WTC11 (cell line): Measurements from ENCODE around the gene CYP46A1. TPM values are rescaled to one million over a fixed set of nuclear protein-coding genes. Genes with fewer than 3 reads are reported as not detected.

ENCODE experiments used
- ATAC-seq: fragments of 200-7000 bp; cut with Tn5 transposase; 2 replicates; pipeline ENCODE4 v1.10.0; 2021; ENCODE audit warnings: mild to moderate bottlenecking, moderate library complexity
- CTCF ChIA-PET: fragments of 300-600 bp; sonication (Branson Sonifier 250); formaldehyde crosslinking; loops from one replicate; lab custom pipeline; 2021; ENCODE audit warnings: antibody characterized with exemption; lab: Charles Lee
- POLR2A ChIA-PET: fragments of 350-600 bp; sonication (Branson Sonifier 250); formaldehyde crosslinking; loops from one replicate; lab custom pipeline; 2021; ENCODE audit warnings: antibody characterized with exemption; lab: Charles Lee
- DNase-seq: peaks from one replicate; pipeline ENCODE4 v3.0.0; 2021; ENCODE audit warnings: low spot score
- H3K27ac Mint-ChIP-seq: 2 replicates; pipeline ENCODE4 v1.8.0; 2021; ENCODE audit warnings: mixed read lengths
- H3K27me3 Mint-ChIP-seq: 2 replicates; pipeline ENCODE4 v1.8.0; 2021; ENCODE audit warnings: low read depth, mild to moderate bottlenecking, moderate library complexity, mixed read lengths
- H3K36me3 Mint-ChIP-seq: 2 replicates; pipeline ENCODE4 v1.8.0; 2021; ENCODE audit warnings: mixed read lengths
- H3K4me1 Mint-ChIP-seq: 2 replicates; pipeline ENCODE4 v1.8.0; 2022; ENCODE audit warnings: mixed read lengths
- H3K4me3 Mint-ChIP-seq: 2 replicates; pipeline ENCODE4 v1.8.0; 2021; ENCODE audit warnings: mild to moderate bottlenecking, moderate library complexity, mixed read lengths
- H3K9me3 Mint-ChIP-seq: 2 replicates; pipeline ENCODE4 v1.8.0; 2021; ENCODE audit warnings: mixed read lengths
- ARID4B ChIP-seq: sonication (generic); formaldehyde crosslinking; IDR thresholded peaks from 2 replicates; pipeline ENCODE4 v1.8.0; 2023; ENCODE audit warnings: missing genetic modification reagents, mild to moderate bottlenecking, borderline replicate concordance
- ATF1 ChIP-seq: sonication (generic); formaldehyde crosslinking; IDR thresholded peaks from 2 replicates; pipeline ENCODE4 v1.8.1; 2023; ENCODE audit warnings: mild to moderate bottlenecking, moderate library complexity, missing genetic modification reagents
- CREM ChIP-seq: sonication (generic); formaldehyde crosslinking; IDR thresholded peaks from 2 replicates; pipeline ENCODE4 v1.8.1; 2022; ENCODE audit warnings: mild to moderate bottlenecking, missing genetic modification reagents, moderate library complexity
- E2F5 ChIP-seq: sonication (generic); formaldehyde crosslinking; IDR thresholded peaks from 2 replicates; pipeline ENCODE4 v1.8.1; 2022; ENCODE audit warnings: mild to moderate bottlenecking, moderate library complexity, missing genetic modification reagents
- FOXJ3 ChIP-seq: sonication (generic); formaldehyde crosslinking; IDR thresholded peaks from 2 replicates; pipeline ENCODE4 v1.9.0; 2021; ENCODE audit warnings: missing genetic modification reagents, mild to moderate bottlenecking, borderline replicate concordance
- HMGXB4 ChIP-seq: sonication (generic); formaldehyde crosslinking; IDR thresholded peaks from 2 replicates; pipeline ENCODE4 v1.8.1; 2023; ENCODE audit warnings: mild to moderate bottlenecking, moderate library complexity, missing genetic modification reagents
- JAZF1 ChIP-seq: fragments of 250-450 bp; sonication (Bioruptor Pico); IDR thresholded peaks from 2 replicates; pipeline ENCODE4 v1.9.0; 2021; ENCODE audit warnings: moderate library complexity, mild to moderate bottlenecking, inconsistent platforms
- KAT7 ChIP-seq: sonication (generic); formaldehyde crosslinking; IDR thresholded peaks from 2 replicates; pipeline ENCODE4 v1.8.1; 2023; ENCODE audit warnings: missing genetic modification reagents, mild to moderate bottlenecking, borderline replicate concordance
- OVOL2 ChIP-seq: fragments of 250-450 bp; sonication (Bioruptor Pico); IDR thresholded peaks from 2 replicates; pipeline ENCODE4 v1.9.0; 2021; ENCODE audit warnings: mild to moderate bottlenecking, borderline replicate concordance
- RELA ChIP-seq: sonication (generic); formaldehyde crosslinking; IDR thresholded peaks from 2 replicates; pipeline ENCODE4 v1.8.1; 2022; ENCODE audit warnings: missing genetic modification reagents, mild to moderate bottlenecking, borderline replicate concordance
- TEAD4 ChIP-seq: sonication (generic); formaldehyde crosslinking; IDR thresholded peaks from 2 replicates; pipeline ENCODE4 v1.8.0; 2022; ENCODE audit warnings: mild to moderate bottlenecking, missing genetic modification reagents
- TP53 ChIP-seq: sonication (generic); formaldehyde crosslinking; IDR thresholded peaks from 2 replicates; pipeline ENCODE4 v1.8.1; 2023; ENCODE audit warnings: mild to moderate bottlenecking, missing genetic modification reagents
- ZBTB21 ChIP-seq: sonication (generic); formaldehyde crosslinking; IDR thresholded peaks from 2 replicates; pipeline ENCODE4 v1.8.1; 2023; ENCODE audit warnings: mild to moderate bottlenecking, missing genetic modification reagents, borderline replicate concordance
- ZNF232 ChIP-seq: sonication (generic); formaldehyde crosslinking; IDR thresholded peaks from 2 replicates; pipeline ENCODE4 v1.8.0; 2022; ENCODE audit warnings: mild to moderate bottlenecking, missing genetic modification reagents
- ZNF317 ChIP-seq: sonication (generic); formaldehyde crosslinking; IDR thresholded peaks from 2 replicates; pipeline ENCODE4 v1.8.1; 2023; ENCODE audit warnings: low read depth, mild to moderate bottlenecking, moderate library complexity, missing genetic modification reagents, borderline replicate concordance
- total RNA-seq: library from RNA; stranded (reverse); gene quantifications from 3 replicates; pipeline ENCODE4 v1.2.3, GENCODE V29; 2021
- TF ChIP-seq, protein P1 (sequence below): fragments of 250-450 bp; sonication (Bioruptor Pico); IDR thresholded peaks from 2 replicates; pipeline ENCODE4 v1.9.0; 2021; ENCODE audit warnings: moderate library complexity, mild to moderate bottlenecking, inconsistent platforms, borderline replicate concordance

Gene CYP46A1
- total RNA-seq, 1 experiment from 2014 or later, result 0.77 TPM

DNA sequence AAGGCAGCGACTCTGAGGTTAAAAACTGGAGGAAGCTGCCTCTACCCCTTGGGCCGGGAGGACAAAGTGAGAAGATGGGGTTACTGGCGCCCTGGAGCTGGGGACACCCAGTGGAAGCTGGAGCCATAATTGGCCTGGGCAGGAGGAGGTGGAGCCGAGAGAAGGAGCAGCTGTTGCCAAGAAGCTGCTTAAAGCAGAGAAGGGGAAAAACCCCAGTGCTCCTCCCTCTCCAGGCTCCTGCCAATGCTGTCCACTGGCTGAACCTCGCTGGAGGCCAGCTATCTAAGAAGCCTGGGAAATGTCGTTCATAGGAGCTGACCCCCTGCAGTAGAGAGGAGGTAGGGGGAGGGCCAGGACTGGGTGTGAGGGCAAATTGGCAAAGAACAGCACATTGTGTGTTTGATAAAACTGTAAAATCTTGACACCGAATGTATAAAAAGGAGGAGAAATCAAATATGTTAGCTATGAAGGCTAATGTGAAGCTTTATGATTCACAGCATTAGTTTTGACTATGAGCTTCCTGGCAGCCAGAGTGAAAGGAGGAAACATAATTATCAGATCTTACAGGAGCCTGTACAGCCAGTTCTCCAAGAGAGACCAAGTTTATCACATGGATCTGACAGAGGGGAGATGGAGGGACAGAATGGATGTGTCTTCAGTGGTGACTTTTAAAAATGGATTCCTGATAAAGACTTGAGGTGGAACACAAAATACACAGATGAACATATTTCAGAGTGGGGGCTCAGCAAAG lies 29.7 kb upstream of the CYP46A1 start:
- Mint-ChIP-seq H3K36me3 (no peaks in the 10 kb centered on the region), H3K27me3 (peaks cover 23% of the 10 kb centered on the region), H3K4me1 (peaks cover 4% of the 10 kb centered on the region), H3K9me3 (no peaks in the 10 kb centered on the region), H3K4me3 (no peak overlapping the region), H3K27ac (no peak overlapping the region)
- DNase-seq, result no peak
- CTCF ChIA-PET, result interaction anchor here (0.6 to 1.4 kb wide), 4 partner anchors 9 to 127 kb away, joined by 3 to 5 read pairs (median 3); no protein-coding TSS in a partner anchor
- POLR2A ChIA-PET, result interaction anchor here (0.7 kb wide), 1 partner anchor 87 kb away, joined by 6 read pairs; no protein-coding TSS in a partner anchor
- no peak for TF ChIP-seq HMGXB4 (CRISPR knock-in tag)
- no peak for ATAC-seq

DNA sequence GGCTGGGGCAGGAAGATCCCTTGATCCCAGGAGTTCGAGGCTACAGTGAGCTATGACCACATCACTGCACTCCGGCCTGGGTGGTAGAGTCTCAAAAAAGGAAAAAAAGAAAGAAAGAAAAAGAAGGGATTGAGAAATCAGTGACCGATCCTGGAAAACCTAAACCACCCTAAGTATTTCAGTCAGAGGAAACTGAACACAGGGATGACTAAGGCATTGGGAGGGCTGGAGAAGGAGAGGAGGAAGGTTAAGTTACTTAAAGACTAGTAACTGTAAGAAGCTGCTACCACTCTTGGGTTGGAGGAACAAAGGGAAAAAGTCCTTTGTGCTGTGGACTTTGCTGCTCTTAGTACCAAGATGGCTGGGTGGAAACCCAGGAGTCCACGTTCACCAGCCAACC lies 28.6 kb upstream of the CYP46A1 start:
- POLR2A ChIA-PET, result no interaction called here
- CTCF ChIA-PET, result interaction anchor here (1.1 to 1.3 kb wide), 3 partner anchors 8 to 138 kb away, joined by 3 to 5 read pairs (median 3); no protein-coding TSS in a partner anchor
- TF ChIP-seq TP53 (CRISPR knock-in tag) (no peak), FOXJ3 (CRISPR knock-in tag) (no peak), ARID4B (CRISPR knock-in tag) (no peak), OVOL2 (no peak)
- no peak for DNase-seq
- peaks cover 29% of the 10 kb centered on the region for H3K27me3 Mint-ChIP-seq
- ATAC-seq, result no peak
- no peaks in the 10 kb centered on the region for H3K9me3 Mint-ChIP-seq
- no peaks in the 10 kb centered on the region for H3K36me3 Mint-ChIP-seq
- no peak overlapping the region for H3K4me3 Mint-ChIP-seq
- no peak overlapping the region for H3K27ac Mint-ChIP-seq
- peaks cover 11% of the 10 kb centered on the region for H3K4me1 Mint-ChIP-seq

DNA sequence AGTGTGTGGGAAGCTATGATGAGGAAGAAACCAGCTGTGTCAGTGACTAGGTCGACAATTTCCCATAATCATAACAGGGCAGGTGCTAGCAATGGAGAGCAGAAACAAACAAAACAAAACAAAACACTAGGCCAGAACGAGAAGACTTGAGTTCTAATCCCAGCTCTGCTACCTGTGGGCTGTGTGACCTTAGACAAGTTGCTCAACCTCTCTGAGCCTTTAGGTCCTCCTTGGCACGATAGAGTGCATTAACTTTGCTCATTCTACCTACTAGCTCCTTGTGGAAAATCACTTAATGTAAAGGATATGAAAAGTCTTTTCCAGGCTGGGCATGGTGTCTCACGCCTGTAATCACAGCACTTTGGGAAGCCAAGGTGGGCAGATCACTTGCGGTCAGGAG lies 27.9 kb upstream of the CYP46A1 start:
- Mint-ChIP-seq H3K4me3 (no peak overlapping the region), H3K27me3 (peaks cover 34% of the 10 kb centered on the region), H3K4me1 (peaks cover 16% of the 10 kb centered on the region), H3K27ac (no peak overlapping the region), H3K36me3 (no peaks in the 10 kb centered on the region), H3K9me3 (no peaks in the 10 kb centered on the region)
- no peak for DNase-seq
- CTCF ChIA-PET, result interaction anchor here (1.2 to 1.3 kb wide), 3 partner anchors 8 to 139 kb away, joined by 3 to 5 read pairs (median 3); no protein-coding TSS in a partner anchor
- no peak for TF ChIP-seq KAT7
- no peak for TF ChIP-seq TEAD4
- no peak for TF ChIP-seq ZNF232 (CRISPR knock-in tag)
- TF ChIP-seq CREM (CRISPR knock-in tag), result no peak
- TF ChIP-seq ATF1, result no peak
- no peak for TF ChIP-seq RELA (CRISPR knock-in tag)
- no peak for TF ChIP-seq E2F5
- no peak for TF ChIP-seq ZBTB21 (CRISPR knock-in tag)
- TF ChIP-seq JAZF1, result no peak
- TF ChIP-seq ZNF317, result no peak
- TF ChIP-seq, protein P1, sequence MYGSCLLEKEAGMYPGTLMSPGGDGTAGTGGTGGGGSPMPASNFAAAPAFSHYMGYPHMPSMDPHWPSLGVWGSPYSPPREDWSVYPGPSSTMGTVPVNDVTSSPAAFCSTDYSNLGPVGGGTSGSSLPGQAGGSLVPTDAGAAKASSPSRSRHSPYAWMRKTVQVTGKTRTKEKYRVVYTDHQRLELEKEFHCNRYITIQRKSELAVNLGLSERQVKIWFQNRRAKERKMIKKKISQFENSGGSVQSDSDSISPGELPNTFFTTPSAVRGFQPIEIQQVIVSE (CRISPR knock-in tag), result no peak
- POLR2A ChIA-PET, result no interaction called here
- no peak for ATAC-seq
